Uterus (tissue), 2 donors: ENCODE measurements around the gene TMEM11.

Source experiments
- POLR2A ChIP-seq, 2 donors: fragments of 450-650 bp; IDR thresholded peaks; one replicate each; pipeline ENCODE4 v1.6.1; 2016; ENCODE audit warnings: antibody characterized with exemption in 2 of 2, mild to moderate bottlenecking in 1 of 2, moderate library complexity in 1 of 2
- TF ChIP-seq, protein P1 (sequence below), 4 experiments: fragments of 200-600 bp in 2 of 4; fragments of 450-650 bp in 2 of 4; sonication (generic) in 2 of 4; IDR thresholded peaks; one replicate each; pipeline ENCODE4 v1.5.1; 2016 to 2019; ENCODE audit warnings: antibody characterized with exemption in 4 of 4, mild to moderate bottlenecking in 2 of 4, moderate library complexity in 1 of 4

DNA sequence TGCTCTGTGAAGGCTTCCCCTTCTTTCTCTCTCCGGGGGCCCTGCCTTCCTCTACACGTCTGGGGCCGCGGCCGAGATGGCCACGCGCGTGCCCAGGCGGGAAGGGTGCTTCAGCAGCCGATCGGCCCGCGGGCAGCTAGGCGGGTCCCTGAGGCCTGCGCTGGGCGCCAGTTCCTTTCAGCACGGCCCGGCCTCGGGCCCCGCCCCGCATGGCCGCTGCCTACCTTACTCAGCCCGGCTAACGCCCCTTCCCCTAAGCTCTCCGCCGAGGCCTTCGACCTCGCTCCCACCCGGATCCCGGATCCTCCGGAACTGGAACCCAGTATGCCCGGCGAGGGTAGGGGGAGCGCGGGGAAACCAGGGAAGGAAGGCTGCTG, 335 bp downstream of the TMEM11 start:
- TF ChIP-seq, protein P1, sequence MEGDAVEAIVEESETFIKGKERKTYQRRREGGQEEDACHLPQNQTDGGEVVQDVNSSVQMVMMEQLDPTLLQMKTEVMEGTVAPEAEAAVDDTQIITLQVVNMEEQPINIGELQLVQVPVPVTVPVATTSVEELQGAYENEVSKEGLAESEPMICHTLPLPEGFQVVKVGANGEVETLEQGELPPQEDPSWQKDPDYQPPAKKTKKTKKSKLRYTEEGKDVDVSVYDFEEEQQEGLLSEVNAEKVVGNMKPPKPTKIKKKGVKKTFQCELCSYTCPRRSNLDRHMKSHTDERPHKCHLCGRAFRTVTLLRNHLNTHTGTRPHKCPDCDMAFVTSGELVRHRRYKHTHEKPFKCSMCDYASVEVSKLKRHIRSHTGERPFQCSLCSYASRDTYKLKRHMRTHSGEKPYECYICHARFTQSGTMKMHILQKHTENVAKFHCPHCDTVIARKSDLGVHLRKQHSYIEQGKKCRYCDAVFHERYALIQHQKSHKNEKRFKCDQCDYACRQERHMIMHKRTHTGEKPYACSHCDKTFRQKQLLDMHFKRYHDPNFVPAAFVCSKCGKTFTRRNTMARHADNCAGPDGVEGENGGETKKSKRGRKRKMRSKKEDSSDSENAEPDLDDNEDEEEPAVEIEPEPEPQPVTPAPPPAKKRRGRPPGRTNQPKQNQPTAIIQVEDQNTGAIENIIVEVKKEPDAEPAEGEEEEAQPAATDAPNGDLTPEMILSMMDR (IDR thresholded peaks at IDR 0.05), result no peak
- no peak for TF ChIP-seq POLR2A (IDR thresholded peaks at IDR 0.05)
